ENCODE measurements around the gene OR6C2. TPM values are rescaled to one million over a fixed set of nuclear protein-coding genes. Genes with fewer than 3 reads are reported as not detected.
"Not testable (repeated sequence)": the region's sequence is repeated elsewhere in the genome, so short reads cannot be mapped to it uniquely, and the experiment has no call there.

Gene OR6C2
- total RNA-seq, 1 donor from 2014 or later, result not detected

DNA sequence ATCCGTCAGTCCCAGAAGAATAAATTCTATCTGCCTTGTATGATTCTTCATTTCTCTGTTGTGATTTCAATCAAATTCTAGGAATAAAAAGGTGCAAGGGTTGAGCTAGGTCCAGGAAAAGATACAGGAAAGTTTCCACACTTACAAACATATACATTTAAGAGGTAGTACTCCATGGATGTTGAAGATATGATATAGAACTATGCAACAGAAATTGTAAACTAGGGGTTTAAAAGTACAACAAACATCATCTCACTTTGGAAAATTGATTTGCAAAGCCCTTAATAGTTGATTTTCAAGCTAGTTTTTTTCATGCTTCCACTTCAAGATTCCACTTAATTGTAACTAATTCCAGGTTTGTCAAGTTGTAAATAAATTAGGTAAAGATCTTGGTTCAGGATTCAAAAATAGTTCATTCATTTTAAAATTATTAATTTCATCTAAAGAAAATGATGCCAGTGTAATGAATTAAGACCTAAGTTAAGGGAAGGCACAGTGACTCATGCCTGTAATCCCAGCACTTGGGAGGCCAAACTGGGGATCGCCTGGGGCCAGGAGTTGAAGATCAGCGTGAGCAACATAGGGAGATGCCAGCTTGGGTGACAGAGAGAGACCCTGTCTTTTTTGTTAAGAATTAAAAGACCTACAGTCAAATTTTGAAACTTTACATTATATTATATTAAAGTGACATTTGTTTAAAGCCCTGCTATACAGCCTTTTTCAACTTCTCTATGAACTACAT lies 26.4 kb downstream of the OR6C2 start, which contains the start of gene OR6C70:
OR6C70 (minus strand) TSS at position 51 of the 742 bp plus-strand sequence; CDS start at position 51, 0 bp downstream.
- DNase-seq (ENCODE audit: low read depth), result no peak

DNA sequence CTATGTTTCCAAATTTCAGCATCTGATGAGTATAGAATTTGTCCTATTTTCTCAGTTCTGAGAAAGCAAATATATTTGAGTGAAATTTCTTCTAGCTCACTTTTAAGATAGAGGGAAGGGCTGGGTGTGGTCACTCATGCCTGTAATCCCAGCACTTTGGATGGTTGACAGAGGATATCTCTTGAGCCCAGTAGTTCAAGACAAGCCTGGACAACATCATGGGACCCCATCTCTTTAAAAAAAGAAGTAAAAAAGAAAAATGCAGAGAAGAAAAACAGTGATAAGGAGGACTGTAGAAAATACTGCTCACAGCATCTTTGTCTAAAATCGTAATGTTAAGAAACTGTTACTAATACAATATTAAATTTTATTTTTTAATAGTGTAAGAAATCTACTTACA lies 28.4 kb downstream of the OR6C2 start:
- no peak for DNase-seq (ENCODE audit: low read depth)

DNA sequence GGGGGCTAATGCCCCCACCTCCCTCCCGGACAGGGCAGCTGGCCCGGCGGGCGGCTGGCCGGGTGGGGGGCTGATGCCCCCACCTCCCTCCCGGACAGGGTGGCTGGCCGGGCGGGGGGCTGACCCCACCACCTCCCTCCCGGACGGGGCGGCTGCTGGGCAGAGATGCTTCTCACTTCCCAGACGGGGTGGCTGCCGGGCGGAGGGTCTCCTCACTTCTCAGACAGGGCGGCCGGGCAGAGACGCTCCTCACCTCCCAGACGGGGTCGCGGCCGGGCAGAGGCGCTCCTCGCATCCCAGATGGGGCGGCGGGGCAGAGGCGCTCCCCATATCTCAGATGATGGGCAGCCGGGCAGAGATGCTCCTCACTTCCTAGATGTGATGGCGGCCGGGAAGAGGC lies 35.3 kb downstream of the OR6C2 start:
- DNase-seq (ENCODE audit: low read depth), result not testable (repeated sequence)

DNA sequence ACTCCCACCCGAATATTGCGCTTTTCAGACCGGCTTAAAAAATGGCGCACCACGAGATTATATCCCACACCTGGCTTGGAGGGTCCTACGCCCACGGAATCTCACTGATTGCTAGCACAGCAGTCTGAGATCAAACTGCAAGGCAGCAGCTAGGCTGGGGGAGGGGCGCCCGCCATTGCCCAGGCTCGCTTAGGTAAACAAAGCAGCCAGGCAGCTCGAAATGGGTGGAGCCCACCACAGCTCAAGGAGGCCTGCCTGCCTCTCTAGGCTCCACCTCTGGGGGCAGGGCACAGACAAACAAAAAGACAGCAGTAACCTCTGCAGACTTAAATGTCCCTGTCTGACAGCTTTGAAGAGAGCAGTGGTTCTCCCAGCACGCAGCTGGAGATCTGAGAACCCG lies 40.4 kb downstream of the OR6C2 start:
- not testable (repeated sequence) for DNase-seq (ENCODE audit: low read depth)

DNA sequence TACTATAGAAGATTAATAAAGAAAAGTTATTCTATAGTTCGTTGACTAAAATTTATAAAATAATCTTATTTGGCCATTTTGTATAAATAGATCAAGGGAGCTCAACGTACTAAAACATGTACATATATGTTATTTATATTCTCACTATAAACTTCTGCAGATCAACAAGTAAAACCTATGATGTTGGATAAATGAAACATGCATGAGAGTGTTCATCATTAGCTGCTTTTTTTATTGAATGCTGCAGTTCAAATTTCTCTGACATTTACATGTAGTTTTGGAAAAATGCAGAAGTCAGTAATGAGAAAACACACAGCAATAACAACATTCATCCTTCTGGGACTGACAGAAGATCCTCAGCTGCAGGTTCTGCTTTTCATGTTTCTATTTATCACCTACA lies 48.2 kb downstream of the OR6C2 start, which contains the start of gene OR6C68:
OR6C68 (plus strand) TSS at position 301 of the 400 bp plus-strand sequence; CDS start at position 301, 0 bp downstream.
- no peak for DNase-seq (ENCODE audit: low read depth)

DNA sequence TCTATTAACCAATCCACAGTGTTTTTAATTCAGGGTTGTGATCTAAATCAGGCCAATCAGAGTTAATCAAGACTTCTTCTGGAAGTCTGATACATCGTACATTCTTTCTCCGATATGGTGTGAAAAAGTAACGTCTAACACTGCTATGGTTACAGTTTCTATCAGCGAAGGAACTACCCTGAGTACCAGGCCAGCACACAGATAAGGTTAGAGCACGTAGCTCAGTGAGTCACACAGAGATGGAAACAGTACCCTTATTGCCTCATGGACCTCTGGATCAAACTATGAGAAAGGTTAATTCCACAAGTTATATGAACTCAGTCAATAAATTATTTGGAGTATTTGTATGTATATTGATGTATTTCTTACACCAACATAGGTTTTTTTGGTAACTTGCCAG lies 51.6 kb downstream of the OR6C2 start:
- DNase-seq (ENCODE audit: low read depth), result no peak

DNA sequence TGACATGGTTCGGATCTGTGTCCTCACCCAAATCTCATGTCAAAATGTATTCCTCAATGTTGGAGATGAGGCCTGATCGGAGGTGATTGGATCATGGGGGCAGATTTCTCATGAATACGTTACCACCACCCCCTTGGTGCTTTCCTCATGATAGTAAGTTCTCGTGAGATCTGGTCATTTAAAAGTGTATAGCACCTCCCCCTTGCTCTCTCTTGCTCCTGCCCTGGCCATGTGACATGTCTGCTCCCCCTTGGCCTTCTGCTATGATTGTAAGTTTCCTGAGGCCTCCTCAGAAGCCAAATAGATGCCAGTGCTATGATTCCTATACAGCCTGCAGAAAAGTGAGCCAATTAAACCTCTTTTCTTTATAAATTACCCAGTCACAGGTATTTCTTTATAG lies 55.4 kb downstream of the OR6C2 start:
- DNase-seq (ENCODE audit: low read depth), result no peak

DNA sequence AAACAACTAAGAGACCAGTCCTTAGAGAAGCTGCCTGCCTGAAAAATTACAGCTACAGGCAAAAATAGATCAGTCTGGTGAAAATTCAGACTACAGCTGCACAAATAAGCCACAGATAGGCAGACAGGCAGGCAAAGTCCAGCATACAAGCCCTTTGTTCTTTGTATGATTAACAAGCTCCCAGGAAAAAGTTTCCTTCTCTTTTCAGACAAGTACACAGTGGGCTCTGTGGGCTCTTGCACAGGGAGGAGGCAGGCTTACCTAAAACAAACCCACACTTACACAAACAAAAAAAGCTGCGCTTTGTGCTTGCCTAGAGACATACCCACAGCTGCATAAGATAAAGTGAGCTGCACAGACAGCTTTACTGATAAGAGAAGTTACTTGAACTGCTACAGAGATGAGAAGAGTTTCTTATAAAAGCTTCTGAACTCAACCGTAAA lies 56.0 kb downstream of the OR6C2 start:
- no peak for DNase-seq (ENCODE audit: low read depth)

DNA sequence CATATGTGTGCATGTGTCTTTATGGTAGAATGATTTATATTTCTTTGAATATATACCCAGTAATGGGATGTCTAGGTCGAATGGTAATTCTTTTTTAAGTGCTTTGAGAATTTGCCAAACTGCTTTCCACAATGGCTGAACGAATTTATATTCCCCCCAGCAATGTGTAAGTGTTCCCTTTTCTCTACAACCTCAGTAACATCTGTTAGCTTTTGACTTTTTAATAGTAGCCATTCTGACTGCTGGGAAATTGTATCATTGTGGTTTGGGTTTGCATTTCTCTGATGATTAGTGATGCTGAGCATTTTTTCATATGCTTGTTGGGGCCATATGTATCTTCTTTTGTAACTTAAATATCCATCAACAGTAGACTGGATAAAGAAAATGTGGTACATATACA lies 57.7 kb downstream of the OR6C2 start:
- no peak for DNase-seq (ENCODE audit: low read depth)

Other genes with a start within 250 kb of the OR6C2 start
- not detected in 2 replicates for gene OR10A7, start 223.1 kb upstream of the OR6C2 start, total RNA-seq
- gene OR6C74, start 199.5 kb upstream of the OR6C2 start, total RNA-seq, result not detected in 2 replicates
- gene OR6C6, start 147.5 kb upstream of the OR6C2 start, total RNA-seq, result not detected in 2 replicates
- gene OR6C1, start 129.7 kb upstream of the OR6C2 start, total RNA-seq, result not detected in 2 replicates
- gene OR6C3, start 113.3 kb upstream of the OR6C2 start, total RNA-seq, result not detected in 2 replicates
- not detected in 2 replicates for gene OR6C75, start 81.1 kb upstream of the OR6C2 start, total RNA-seq
- not detected in 2 replicates for gene OR6C65, start 43.5 kb upstream of the OR6C2 start, total RNA-seq
- not detected in 2 replicates for gene OR6C76, start 17.8 kb upstream of the OR6C2 start, total RNA-seq
- not detected in 2 replicates for gene OR6C70, start 26.1 kb downstream of the OR6C2 start, total RNA-seq
- not detected in 2 replicates for gene OR6C68, start 48.3 kb downstream of the OR6C2 start, total RNA-seq
- not detected in 2 replicates for gene OR6C4, start 105.5 kb downstream of the OR6C2 start, total RNA-seq
- gene OR2AP1, start 128.4 kb downstream of the OR6C2 start, total RNA-seq, result not detected in 2 replicates
- gene OR10P1, start 192.8 kb downstream of the OR6C2 start, total RNA-seq, result not detected in 2 replicates

Data from myocyte (in vitro differentiated cells).